Dedifferentiated amniotic fluid mesenchymal stem cell (primary cell): Measurements from ENCODE around the gene ST8SIA4.
"Not testable (repeated sequence)": the region's sequence is repeated elsewhere in the genome, so short reads cannot be mapped to it uniquely, and the experiment has no call there.

Experiments used
- DNase-seq: peaks from one replicate; pipeline ENCODE4 v3.0.0-alpha.2; 2016; ENCODE audit errors: extremely low spot score

The ST8SIA4 gene

DNA sequence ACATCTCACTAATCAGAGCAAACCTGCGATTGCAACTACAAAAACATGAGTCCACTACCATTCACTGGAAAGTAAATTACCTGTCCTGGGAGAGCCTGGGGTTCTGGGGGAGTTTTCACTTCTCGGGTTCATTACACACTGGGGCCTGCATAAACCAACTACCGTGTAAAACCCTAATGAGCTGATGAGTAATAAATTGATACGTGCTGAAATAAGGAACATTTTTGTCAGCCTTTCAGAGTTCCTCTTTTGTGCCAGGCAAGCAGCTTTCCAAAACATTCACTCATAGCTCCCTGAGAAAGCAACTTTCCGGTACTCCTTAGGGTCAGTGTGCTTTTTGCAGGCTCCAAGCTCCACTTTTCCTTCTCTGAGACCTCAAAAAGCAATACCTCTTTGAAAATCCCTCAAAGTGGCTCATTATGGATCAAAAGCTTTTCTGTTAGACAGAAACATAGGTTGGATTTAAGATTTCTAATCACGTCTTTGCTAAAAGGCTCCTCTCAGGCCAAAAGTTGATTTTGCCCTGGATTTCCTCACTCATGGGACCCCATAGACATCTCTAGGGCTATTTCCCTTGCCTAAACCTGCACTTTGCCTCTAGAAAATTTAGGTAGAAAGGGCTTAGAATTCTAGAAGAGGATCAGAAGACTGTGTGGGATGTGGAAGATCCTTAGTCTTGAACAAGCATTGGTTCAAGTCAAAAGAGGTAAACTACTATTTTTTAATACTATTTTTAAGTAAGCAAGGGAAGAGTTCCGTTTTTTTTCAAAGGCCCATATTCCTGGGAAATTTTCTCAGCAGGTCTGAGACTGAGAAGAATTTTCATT lies 74.8 kb downstream of the ST8SIA4 start:
- no peak for DNase-seq

- no peak for DNase-seq
Observed at GRCh38 chr5:100827481-100827889, 75.6 kb downstream of the ST8SIA4 start.

GRCh38 chr5:100826133-100826532 lies 76.9 kb downstream of the ST8SIA4 start:
- DNase-seq = no peak

DNA sequence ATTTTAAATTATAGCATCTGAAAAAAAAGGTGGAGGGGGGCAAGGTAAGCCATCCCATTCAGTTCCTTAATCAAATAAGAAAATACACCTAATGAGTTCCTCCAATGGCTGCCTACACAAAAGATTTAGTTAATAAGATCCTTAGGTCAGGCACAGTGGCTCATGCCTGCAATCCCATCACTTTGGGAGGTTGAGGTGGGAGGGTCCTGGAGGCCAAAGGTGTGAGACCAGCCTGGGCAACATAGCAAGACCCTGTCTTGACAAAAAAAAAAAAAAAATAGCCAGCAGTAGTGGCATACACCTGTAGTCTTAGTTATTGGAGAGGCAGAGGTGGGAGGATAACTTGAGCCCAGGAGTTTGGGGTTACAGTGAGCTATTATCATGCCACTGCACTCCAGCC lies 78.4 kb downstream of the ST8SIA4 start:
- DNase-seq = no peak

GRCh38 chr5:100823812-100824211 lies 79.3 kb downstream of the ST8SIA4 start:
- no peak for DNase-seq

- DNase-seq = no peak
Observed at GRCh38 chr5:100821751-100822150, 81.3 kb downstream of the ST8SIA4 start.

DNA sequence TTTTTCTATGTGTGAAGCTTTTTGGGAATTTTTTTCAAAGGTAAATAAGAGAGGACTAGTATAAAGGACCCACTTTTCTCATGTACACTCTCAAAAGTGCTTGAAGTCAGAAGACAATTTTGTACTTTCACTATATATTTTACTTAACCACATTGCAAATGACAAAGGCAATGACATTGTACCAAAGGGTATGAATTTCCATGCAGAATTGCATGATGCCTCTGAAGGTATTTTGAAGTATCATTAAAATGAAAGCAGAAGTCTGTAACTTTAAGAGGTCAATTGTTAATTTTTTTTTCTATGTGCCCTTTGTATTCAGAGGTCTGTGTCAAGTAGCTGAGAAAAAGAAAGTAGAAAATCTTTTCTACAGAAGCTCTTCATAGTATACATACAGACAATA lies 84.7 kb downstream of the ST8SIA4 start:
- DNase-seq = no peak

DNA sequence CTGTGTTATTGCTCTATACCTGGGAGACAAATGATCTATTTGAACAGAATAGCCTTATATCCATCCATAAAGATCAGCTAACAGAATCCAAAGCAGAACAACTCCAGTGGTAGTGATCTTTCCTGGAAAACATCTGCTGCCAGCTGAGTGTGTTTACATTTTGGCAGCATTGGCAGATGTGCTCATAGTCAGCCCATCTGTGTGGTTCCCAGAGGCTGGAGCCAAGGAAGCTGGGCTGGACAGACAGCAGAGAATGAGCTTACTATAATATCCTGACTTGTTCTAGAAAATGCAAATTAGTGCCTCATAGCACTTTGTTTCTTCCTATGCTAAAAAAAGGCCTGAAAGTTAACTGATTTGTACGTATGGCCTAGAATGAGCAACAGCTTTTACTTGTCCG lies 99.7 kb downstream of the ST8SIA4 start:
- DNase-seq = peak; percentile 45

- DNase-seq = no peak
Observed at GRCh38 chr5:100802208-100802607, 100.9 kb downstream of the ST8SIA4 start.

- DNase-seq = no peak
Observed at GRCh38 chr5:100800562-100800961, 102.5 kb downstream of the ST8SIA4 start.

DNA sequence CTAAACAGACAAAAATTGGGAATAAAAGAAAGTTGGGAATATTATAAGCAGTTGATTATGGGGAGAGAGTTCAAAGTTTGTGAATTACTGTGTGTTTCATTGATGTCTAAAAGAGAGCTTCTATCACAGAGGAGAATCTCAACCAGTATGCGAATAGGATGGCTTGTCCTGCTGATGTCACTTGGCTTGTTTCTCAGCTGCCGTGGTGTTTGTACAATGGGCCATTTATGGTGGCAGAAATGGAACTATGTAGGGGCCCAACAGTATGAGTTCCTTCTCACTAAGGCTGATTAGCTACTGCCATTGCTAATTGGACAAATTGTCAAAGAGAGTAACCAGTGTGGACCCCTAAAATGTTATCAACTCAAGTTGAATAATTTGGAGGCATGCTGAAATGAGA lies 103.9 kb downstream of the ST8SIA4 start:
- DNase-seq = no peak

GRCh38 chr5:100797861-100798260 lies 105.2 kb downstream of the ST8SIA4 start:
- DNase-seq = peak; percentile 31

- no peak for DNase-seq
Observed at GRCh38 chr5:100796851-100797250, 106.2 kb downstream of the ST8SIA4 start.

DNA sequence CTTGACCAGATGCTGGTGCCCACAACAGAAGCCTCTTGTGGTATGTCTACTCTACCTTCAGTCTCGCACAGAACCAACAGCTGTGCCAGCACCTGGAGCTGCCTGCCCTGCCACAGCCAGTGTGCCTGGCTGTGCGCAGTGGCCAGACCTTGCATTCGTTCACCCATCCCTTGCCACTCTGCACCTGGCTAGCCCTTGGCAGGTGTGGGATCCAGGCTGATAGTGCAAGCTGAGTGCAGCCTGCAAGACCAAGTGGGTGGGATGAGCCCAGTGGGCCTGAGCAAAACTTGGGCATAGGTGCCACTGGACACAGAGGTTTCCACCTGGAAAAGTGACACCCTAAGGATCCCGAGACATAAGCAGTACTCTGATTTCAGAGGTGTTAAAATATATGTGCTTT lies 108.2 kb downstream of the ST8SIA4 start:
- no peak for DNase-seq

DNA sequence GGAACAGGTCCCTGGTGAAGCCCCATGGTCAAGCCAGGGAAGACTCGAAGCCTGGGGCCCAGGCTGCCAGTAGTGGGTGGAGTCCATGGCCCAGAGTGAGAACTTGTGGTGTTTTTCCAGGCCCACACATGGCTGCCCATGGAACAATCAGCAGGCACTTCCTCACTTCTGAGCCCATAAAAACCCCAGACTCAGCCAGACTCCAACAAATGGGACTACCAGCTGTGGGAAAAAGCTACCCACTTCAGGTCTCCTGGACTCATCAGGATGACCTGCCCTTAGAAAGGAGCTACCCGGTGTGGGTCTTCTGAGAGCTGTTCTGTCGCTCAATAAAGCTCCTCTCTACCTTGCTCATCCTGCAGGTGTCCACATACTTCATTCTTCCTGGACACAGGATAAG lies 108.9 kb downstream of the ST8SIA4 start:
- DNase-seq = no peak

- no peak for DNase-seq
Observed at GRCh38 chr5:100792781-100793180, 110.3 kb downstream of the ST8SIA4 start.

DNA sequence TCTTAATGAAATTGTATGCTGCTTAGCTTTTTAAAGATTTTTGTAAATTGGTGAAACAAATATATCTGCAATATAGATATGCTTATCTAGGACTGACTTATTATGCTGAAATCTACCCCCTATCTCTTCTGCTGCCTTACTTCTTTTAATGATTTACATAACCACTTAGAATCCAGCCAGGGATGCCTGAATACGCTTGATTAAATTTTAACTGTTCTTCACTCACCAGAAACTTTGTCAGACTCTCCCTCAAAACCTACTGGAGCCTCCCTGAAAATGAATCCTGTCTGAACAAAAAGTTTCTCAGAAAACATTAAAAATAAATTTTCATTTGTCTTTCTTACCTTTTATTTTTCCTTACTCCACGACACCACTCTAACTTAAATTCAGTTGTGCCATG lies 111.7 kb downstream of the ST8SIA4 start:
- DNase-seq = no peak

- no peak for DNase-seq
Observed at GRCh38 chr5:100790951-100791350, 112.1 kb downstream of the ST8SIA4 start.

GRCh38 chr5:100790170-100790665 lies 112.9 kb downstream of the ST8SIA4 start:
- DNase-seq = no peak

DNA sequence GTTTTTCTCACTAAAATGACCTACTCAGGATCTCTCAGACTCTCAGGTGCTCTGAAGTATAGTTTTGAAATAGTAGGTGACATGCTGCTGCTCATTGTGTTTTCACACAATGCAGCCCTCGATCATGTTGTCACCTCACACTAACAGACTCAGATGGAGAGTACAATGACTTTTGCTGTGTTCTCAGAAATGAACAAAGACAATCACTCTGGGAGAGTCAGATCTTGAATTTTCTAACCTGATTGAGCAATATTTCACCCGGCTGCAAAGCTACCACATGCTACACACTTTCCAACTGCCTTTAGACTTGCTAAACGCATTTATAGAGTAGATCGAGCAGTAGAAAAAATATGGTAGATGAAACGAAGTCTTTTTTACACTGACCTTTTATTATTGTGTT lies 113.4 kb downstream of the ST8SIA4 start:
- DNase-seq = no peak

DNA sequence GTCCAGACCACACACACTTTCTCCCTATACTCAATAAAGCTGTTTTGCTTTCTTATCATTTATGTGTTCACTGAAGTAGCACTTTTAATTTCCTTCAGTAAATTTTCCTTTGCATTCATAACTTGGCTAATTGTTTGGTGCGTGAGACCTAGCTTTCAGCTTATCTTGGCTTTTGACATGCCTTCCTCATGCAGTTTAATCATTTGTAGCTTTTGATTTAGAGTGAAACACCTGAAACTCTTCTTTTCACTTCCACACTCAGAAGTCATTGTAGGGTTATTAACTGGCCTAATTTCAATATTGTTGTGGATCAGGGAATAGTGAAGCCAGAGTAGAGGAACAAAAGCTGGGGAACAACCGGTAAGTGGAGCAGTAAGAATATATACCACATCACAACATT lies 114.7 kb downstream of the ST8SIA4 start:
- DNase-seq = no peak

GRCh38 chr5:100787648-100788047 lies 115.4 kb downstream of the ST8SIA4 start:
- DNase-seq = no peak

GRCh38 chr5:100785536-100785935 lies 117.5 kb downstream of the ST8SIA4 start:
- not testable (repeated sequence) for DNase-seq

- no peak for DNase-seq
Observed at GRCh38 chr5:100780376-100780870, 122.7 kb downstream of the ST8SIA4 start.
